T-helper 2 cell treated with Interferon-gamma antibody and Interleukin-4, amounts not matched to agents 5 μg/mL and 100 μg/mL, for 36 hours (primary cell): ENCODE results near the gene HASPIN.

Experiments used
- DNase-seq: peaks from one replicate; pipeline ENCODE4 v3.0.0; 2021; ENCODE audit warnings: low spot score
- H3K27ac Mint-ChIP-seq: one replicate; pipeline ENCODE4 v1.8.0; 2021; ENCODE audit warnings: mild to moderate bottlenecking, mixed read lengths
- H3K27me3 Mint-ChIP-seq: one replicate; pipeline ENCODE4 v1.8.0; 2021; ENCODE audit warnings: low read depth, mixed read lengths
- H3K36me3 Mint-ChIP-seq: one replicate; pipeline ENCODE4 v1.8.0; 2021; ENCODE audit warnings: low read depth, mixed read lengths
- H3K4me1 Mint-ChIP-seq: one replicate; pipeline ENCODE4 v1.8.0; 2021; ENCODE audit warnings: low read depth, mixed read lengths
- H3K4me3 Mint-ChIP-seq: one replicate; pipeline ENCODE4 v1.8.0; 2022; ENCODE audit warnings: mild to moderate bottlenecking, moderate library complexity, mixed read lengths
- H3K9me3 Mint-ChIP-seq: one replicate; pipeline ENCODE4 v1.8.0; 2021; ENCODE audit warnings: mixed read lengths

HASPIN gene

GRCh38 chr17:3773511-3773910 lies 49.8 kb downstream of the HASPIN start:
- Mint-ChIP-seq H3K9me3 (no peaks in the 10 kb centered on the region), H3K27ac (no peak overlapping the region), H3K4me3 (no peak overlapping the region), H3K4me1 (peaks cover 22% of the 10 kb centered on the region), H3K36me3 (peaks cover 3% of the 10 kb centered on the region), H3K27me3 (no peaks in the 10 kb centered on the region)
- no peak for DNase-seq

DNA sequence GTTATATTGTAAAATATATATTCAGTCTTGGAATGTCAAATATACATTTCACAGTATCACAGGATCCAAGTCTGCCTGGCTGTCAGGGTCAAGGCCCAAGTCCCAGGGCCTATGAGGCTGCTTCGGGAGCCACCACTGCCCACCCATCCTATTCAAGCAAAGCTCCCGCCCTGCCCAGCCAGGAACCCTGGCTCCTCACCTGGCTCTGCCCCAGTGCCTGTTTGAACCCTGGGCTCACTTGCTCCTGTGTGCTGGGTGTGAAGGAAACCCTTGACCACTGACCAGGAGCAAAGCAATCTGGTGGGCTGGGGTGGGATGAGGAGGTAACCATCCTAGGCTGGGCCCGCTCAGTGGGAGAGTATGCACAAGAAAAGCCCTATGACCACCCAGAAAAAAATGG lies 50.3 kb downstream of the HASPIN start:
- H3K4me3 Mint-ChIP-seq = no peak overlapping the region
- H3K9me3 Mint-ChIP-seq = no peaks in the 10 kb centered on the region
- no peak overlapping the region for H3K27ac Mint-ChIP-seq
- H3K36me3 Mint-ChIP-seq = peaks cover 1% of the 10 kb centered on the region
- no peak for DNase-seq
- peaks cover 20% of the 10 kb centered on the region for H3K4me1 Mint-ChIP-seq
- no peaks in the 10 kb centered on the region for H3K27me3 Mint-ChIP-seq
